KMS-11 (cell line): Measurements from ENCODE around the gene GNAI3.

Source experiments
- H2AFZ ChIP-seq: fragments of 200-600 bp; sonication (generic); 2 replicates; pipeline ENCODE4 v1.6.1; 2016; ENCODE audit warnings: antibody characterized with exemption, mixed run types, low read depth
- H3K27ac ChIP-seq: fragments of 200-600 bp; sonication (generic); 2 replicates; pipeline ENCODE4 v1.6.1; 2016; ENCODE audit warnings: mild to moderate bottlenecking, mixed run types
- H3K27me3 ChIP-seq: fragments of 200-600 bp; sonication (generic); 2 replicates; pipeline ENCODE4 v1.6.1; 2017; ENCODE audit warnings: mild to moderate bottlenecking, low read depth, mixed run types, moderate library complexity; ENCODE audit not compliant: insufficient read depth
- H3K36me3 ChIP-seq: fragments of 200-600 bp; sonication (generic); 2 replicates; pipeline ENCODE4 v1.6.1; 2017; ENCODE audit warnings: mild to moderate bottlenecking, mixed run types; ENCODE audit not compliant: insufficient read depth
- H3K4me1 ChIP-seq: fragments of 200-600 bp; sonication (generic); 2 replicates; pipeline ENCODE4 v1.6.1; 2016; ENCODE audit warnings: mild to moderate bottlenecking, low read depth, mixed run types; ENCODE audit not compliant: poor library complexity, severe bottlenecking
- H3K4me2 ChIP-seq: fragments of 200-600 bp; sonication (generic); 2 replicates; pipeline ENCODE4 v1.7.0; 2016; ENCODE audit warnings: mild to moderate bottlenecking, mixed run types
- H3K4me3 ChIP-seq: fragments of 200-600 bp; sonication (generic); IDR thresholded peaks from 2 replicates; pipeline ENCODE4 v1.6.1; 2017; ENCODE audit warnings: low read depth, low read length, mixed read lengths; ENCODE audit not compliant: insufficient read depth
- H3K79me2 ChIP-seq: fragments of 200-600 bp; sonication (generic); 2 replicates; pipeline ENCODE4 v1.6.1; 2016; ENCODE audit warnings: low read depth, mixed run types; ENCODE audit not compliant: insufficient read depth
- H3K9ac ChIP-seq: fragments of 200-600 bp; sonication (generic); 2 replicates; pipeline ENCODE4 v1.6.1; 2016; ENCODE audit warnings: mild to moderate bottlenecking, mixed run types
- H4K20me1 ChIP-seq: fragments of 200-600 bp; sonication (generic); 2 replicates; pipeline ENCODE4 v1.6.1; 2016; ENCODE audit warnings: mild to moderate bottlenecking, mixed run types; ENCODE audit not compliant: insufficient read depth
- CTCF ChIP-seq: fragments of 200-600 bp; sonication (generic); conservative IDR thresholded peaks from 2 replicates; pipeline ENCODE4 v1.6.1; 2017; ENCODE audit warnings: low read depth, mild to moderate bottlenecking, antibody characterized with exemption, low read length, moderate library complexity, mixed read lengths

The GNAI3 gene

GRCh38 chr1:109621379-109622136 lies 73.1 kb downstream of the GNAI3 start:
- Histone ChIP-seq H2AFZ (no peak overlapping the region), H3K36me3 (no peaks in the 10 kb centered on the region), H4K20me1 (no peaks in the 10 kb centered on the region), H3K27me3 (no peaks in the 10 kb centered on the region), H3K4me3 (peak overlapping the region; percentile 21), H3K79me2 (peaks cover 48% of the 10 kb centered on the region), H3K4me1 (peaks cover 24% of the 10 kb centered on the region), H3K9ac (peak overlapping the region; percentile 93; the same call in 1 of the 2 replicates), H3K27ac (no peak overlapping the region), H3K4me2 (peak overlapping the region; percentile 98)
- no peak for TF ChIP-seq CTCF

GRCh38 chr1:109622137-109622892 lies 73.9 kb downstream of the GNAI3 start:
- no peak overlapping the region for H3K4me3 ChIP-seq
- peaks cover 48% of the 10 kb centered on the region for H3K79me2 ChIP-seq
- TF ChIP-seq CTCF: no peak
- peak overlapping the region; percentile 98; the same call in 1 of the 2 replicates for H3K4me2 ChIP-seq
- H3K27me3 ChIP-seq: no peaks in the 10 kb centered on the region
- no peak overlapping the region for H3K27ac ChIP-seq
- peaks cover 24% of the 10 kb centered on the region for H3K4me1 ChIP-seq
- no peak overlapping the region for H3K9ac ChIP-seq
- no peaks in the 10 kb centered on the region for H4K20me1 ChIP-seq
- H3K36me3 ChIP-seq: peaks cover 4% of the 10 kb centered on the region; the same call in 1 of the 2 replicates
- no peak overlapping the region for H2AFZ ChIP-seq

GRCh38 chr1:109622895-109623294 lies 74.5 kb downstream of the GNAI3 start:
- H3K27ac ChIP-seq: no peak overlapping the region
- no peak overlapping the region for H3K4me2 ChIP-seq
- no peaks in the 10 kb centered on the region for H3K27me3 ChIP-seq
- no peak for TF ChIP-seq CTCF
- H4K20me1 ChIP-seq: no peaks in the 10 kb centered on the region
- peaks cover 6% of the 10 kb centered on the region; the same call in 1 of the 2 replicates for H3K36me3 ChIP-seq
- peaks cover 48% of the 10 kb centered on the region for H3K79me2 ChIP-seq
- H2AFZ ChIP-seq: no peak overlapping the region
- H3K9ac ChIP-seq: no peak overlapping the region
- peaks cover 24% of the 10 kb centered on the region for H3K4me1 ChIP-seq
- no peak overlapping the region for H3K4me3 ChIP-seq

- H3K4me1 ChIP-seq: peaks cover 16% of the 10 kb centered on the region
- no peak for TF ChIP-seq CTCF
- peaks cover 13% of the 10 kb centered on the region; the same call in 1 of the 2 replicates for H3K36me3 ChIP-seq
- H3K79me2 ChIP-seq: peaks cover 48% of the 10 kb centered on the region
- no peak overlapping the region for H3K4me2 ChIP-seq
- H3K9ac ChIP-seq: no peak overlapping the region
- H3K27me3 ChIP-seq: no peaks in the 10 kb centered on the region
- no peaks in the 10 kb centered on the region for H4K20me1 ChIP-seq
- no peak overlapping the region for H2AFZ ChIP-seq
- no peak overlapping the region for H3K4me3 ChIP-seq
- H3K27ac ChIP-seq: no peak overlapping the region
Measured at GRCh38 chr1:109623601-109624161, 75.3 kb downstream of the GNAI3 start.
